Hepatocyte (in vitro differentiated cells): ENCODE results near the gene C2. TPM values are rescaled to one million over a fixed set of nuclear protein-coding genes. Genes with fewer than 3 reads are reported as not detected.

Source experiments
- DNase-seq: peaks from one replicate; pipeline ENCODE4 v3.0.0-alpha.2; 2016; ENCODE audit warnings: low spot score
- H2AFZ ChIP-seq: fragments of 200-600 bp; sonication (generic); 2 replicates; pipeline ENCODE4 v1.6.0; 2016; ENCODE audit warnings: antibody characterized with exemption, mild to moderate bottlenecking
- H3K27ac ChIP-seq: fragments of 200-600 bp; sonication (generic); 2 replicates; pipeline ENCODE4 v1.5.1; 2016; ENCODE audit warnings: mild to moderate bottlenecking
- H3K27me3 ChIP-seq: fragments of 200-600 bp; sonication (generic); 2 replicates; pipeline ENCODE4 v1.6.1; 2016
- H3K36me3 ChIP-seq: fragments of 200-600 bp; sonication (generic); replicated peaks from 2 replicates; pipeline ENCODE4 v1.5.1; 2016; ENCODE audit warnings: low read depth; ENCODE audit not compliant: insufficient read depth
- H3K4me1 ChIP-seq: fragments of 200-600 bp; sonication (generic); 2 replicates; pipeline ENCODE4 v1.5.1; 2016; ENCODE audit warnings: mild to moderate bottlenecking, moderate library complexity; ENCODE audit not compliant: insufficient read depth
- H3K4me2 ChIP-seq: fragments of 200-600 bp; sonication (generic); 2 replicates; pipeline ENCODE4 v1.6.0; 2016
- H3K4me3 ChIP-seq: fragments of 200-600 bp; sonication (generic); 2 replicates; pipeline ENCODE4 v1.5.1; 2016; ENCODE audit warnings: mild to moderate bottlenecking
- H3K79me2 ChIP-seq: fragments of 200-600 bp; sonication (generic); 2 replicates; pipeline ENCODE4 v1.6.0; 2017; ENCODE audit warnings: mild to moderate bottlenecking
- H3K9me2 ChIP-seq: fragments of 200-600 bp; sonication (generic); replicated peaks from 2 replicates; pipeline ENCODE4 v1.6.0; 2017; ENCODE audit warnings: mild to moderate bottlenecking; ENCODE audit not compliant: insufficient read depth
- H3K9me3 ChIP-seq: fragments of 200-600 bp; sonication (generic); 2 replicates; pipeline ENCODE4 v1.5.1; 2016; ENCODE audit warnings: low read depth, mild to moderate bottlenecking
- H4K20me1 ChIP-seq: fragments of 200-600 bp; sonication (generic); 2 replicates; pipeline ENCODE4 v1.6.0; 2016; ENCODE audit warnings: mild to moderate bottlenecking; ENCODE audit not compliant: insufficient read depth, poor library complexity, severe bottlenecking
- CTCF ChIP-seq: fragments of 200-600 bp; sonication (generic); IDR thresholded peaks from 2 replicates; pipeline ENCODE4 v1.5.1; 2016; ENCODE audit warnings: antibody characterized with exemption, mild to moderate bottlenecking; ENCODE audit not compliant: poor library complexity
- EZH2 ChIP-seq: fragments of 200-600 bp; sonication (generic); IDR thresholded peaks from 2 replicates; pipeline ENCODE4 v1.6.1; 2016; ENCODE audit warnings: antibody characterized with exemption, mild to moderate bottlenecking, borderline replicate concordance
- EZH2phosphoT487 ChIP-seq: fragments of 200-600 bp; sonication (generic); IDR thresholded peaks from one replicate; pipeline ENCODE4 v1.6.1; 2018; ENCODE audit warnings: antibody characterized with exemption, mild to moderate bottlenecking, low read depth, moderate library complexity; ENCODE audit not compliant: unreplicated experiment, severe bottlenecking
- WGBS: methylation state at CpG from one replicate; pipeline ENCODE4 v1.1.6; 2016; ENCODE audit warnings: low lambda C conversion rate; ENCODE audit errors: missing lambda C conversion rate; 5-methylcytosine and 5-hydroxymethylcytosine counted together
- polyA plus RNA-seq: library from polyadenylated mRNA; unstranded; fragments of >200 nt; fragmentation: Nextera tagmentation; extraction: Ambion mirVana; gene quantifications from 2 replicates; pipeline ENCODE4 v1.2.1, GENCODE V29; 2016
- total RNA-seq: library from RNA; depleted of rRNA; stranded (reverse); fragments of >200 nt; gene quantifications from 2 replicates; pipeline ENCODE4 v1.2.3, GENCODE V29; 2014

C2 gene
- total and polyA plus RNA-seq, 2 experiments from 2014 or later, result 46.4 to 48.3 TPM

- Histone ChIP-seq H3K79me2 (no peaks in the 10 kb centered on the region), H2AFZ (no peak overlapping the region), H3K4me3 (no peak overlapping the region), H3K27ac (no peak overlapping the region), H4K20me1 (no peaks in the 10 kb centered on the region), H3K9me3 (no peaks in the 10 kb centered on the region), H3K27me3 (no peaks in the 10 kb centered on the region), H3K4me2 (no peak overlapping the region), H3K9me2 (no peaks in the 10 kb centered on the region), H3K36me3 (no peaks in the 10 kb centered on the region), H3K4me1 (no peaks in the 10 kb centered on the region)
- WGBS, result 93% methylated on average over 17 of the region's 18 CpGs
- TF ChIP-seq EZH2 (no peak), EZH2phosphoT487 (no peak), CTCF (no peak)
- DNase-seq, result no peak
Observed at GRCh38 chr6:31886541-31886991, 41.0 kb upstream of the C2 start.

- Histone ChIP-seq H3K4me1 (no peaks in the 10 kb centered on the region), H4K20me1 (no peaks in the 10 kb centered on the region), H3K27me3 (no peaks in the 10 kb centered on the region), H3K4me3 (no peak overlapping the region), H3K27ac (no peak overlapping the region), H3K4me2 (no peak overlapping the region), H3K36me3 (no peaks in the 10 kb centered on the region), H3K79me2 (no peaks in the 10 kb centered on the region), H3K9me2 (no peaks in the 10 kb centered on the region), H2AFZ (no peak overlapping the region), H3K9me3 (no peaks in the 10 kb centered on the region)
- DNase-seq, result no peak
- 94% methylated on average over 19 of the region's 19 CpGs for WGBS
- no peak for TF ChIP-seq EZH2
- no peak for TF ChIP-seq CTCF
- TF ChIP-seq EZH2phosphoT487, result no peak
Observed at GRCh38 chr6:31887173-31888007, 40.1 kb upstream of the C2 start.

GRCh38 chr6:31888276-31889258 lies 39.0 kb upstream of the C2 start:
- no peaks in the 10 kb centered on the region for H3K36me3 ChIP-seq
- 92% methylated on average over 41 of the region's 43 CpGs for WGBS
- H2AFZ ChIP-seq, result no peak overlapping the region
- H3K27me3 ChIP-seq, result no peaks in the 10 kb centered on the region
- H4K20me1 ChIP-seq, result no peaks in the 10 kb centered on the region
- H3K4me1 ChIP-seq, result no peaks in the 10 kb centered on the region
- no peak for TF ChIP-seq EZH2phosphoT487
- no peak for TF ChIP-seq EZH2
- peak; percentile 66 for TF ChIP-seq CTCF
- H3K4me3 ChIP-seq, result no peak overlapping the region
- DNase-seq, result peak; percentile 46
- no peak overlapping the region for H3K4me2 ChIP-seq
- no peaks in the 10 kb centered on the region for H3K79me2 ChIP-seq
- no peak overlapping the region for H3K27ac ChIP-seq
- no peaks in the 10 kb centered on the region for H3K9me2 ChIP-seq
- no peaks in the 10 kb centered on the region for H3K9me3 ChIP-seq
